Activated CD4-positive, CD25-positive, alpha-beta regulatory T cell (primary cell): Measurements from ENCODE around the gene GTPBP4.

Source experiments
- DNase-seq, 4 experiments: peaks; one replicate each; lab custom pipeline; 2025; lab: John Stamatoyannopoulos, UW

Gene GTPBP4

DNA sequence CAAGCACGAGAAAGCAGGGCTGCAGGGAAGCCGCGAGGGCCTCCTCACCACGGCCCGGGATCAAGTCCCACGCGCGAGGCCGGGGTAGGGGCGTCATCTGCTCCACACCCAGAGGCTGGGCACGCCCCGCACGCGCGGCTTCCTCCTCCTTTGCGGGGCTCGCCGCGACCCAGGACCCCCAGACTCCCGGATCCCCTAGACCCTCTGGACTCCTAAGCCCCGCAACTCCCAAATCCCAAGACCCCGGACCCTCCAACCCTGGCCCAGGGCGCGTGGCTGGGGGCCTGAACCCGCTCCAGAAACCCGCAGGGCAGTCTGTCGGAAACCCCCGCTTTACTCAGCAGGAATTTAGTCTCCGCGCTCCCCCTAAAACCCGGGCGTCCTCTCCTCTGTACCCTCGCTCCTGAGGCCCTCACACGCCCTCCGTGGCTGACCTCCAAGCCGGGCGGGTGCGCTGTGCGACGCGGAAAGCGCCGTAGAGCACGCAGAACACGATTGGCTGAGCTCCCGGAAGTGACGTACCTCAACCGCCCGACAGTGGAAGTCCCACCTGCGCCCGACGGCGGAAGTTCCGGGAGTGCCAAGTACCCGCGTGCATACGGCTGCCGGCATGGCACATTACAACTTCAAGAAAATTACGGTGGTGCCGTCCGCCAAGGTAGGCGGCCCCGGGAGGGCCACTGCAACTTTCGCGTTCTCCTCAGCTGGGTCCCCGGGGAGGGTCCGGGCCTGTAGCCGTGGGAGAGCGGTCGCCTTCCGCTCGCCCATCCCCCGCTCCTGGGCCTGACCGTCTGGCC lies at the start of gene GTPBP4:
TSS of gene GTPBP4 (plus strand) at position 565 of the 797 bp plus-strand sequence. CDS start at position 611, 46 bp downstream.
- DNase-seq: peak; percentile 89 to 97 (median 93)

DNA sequence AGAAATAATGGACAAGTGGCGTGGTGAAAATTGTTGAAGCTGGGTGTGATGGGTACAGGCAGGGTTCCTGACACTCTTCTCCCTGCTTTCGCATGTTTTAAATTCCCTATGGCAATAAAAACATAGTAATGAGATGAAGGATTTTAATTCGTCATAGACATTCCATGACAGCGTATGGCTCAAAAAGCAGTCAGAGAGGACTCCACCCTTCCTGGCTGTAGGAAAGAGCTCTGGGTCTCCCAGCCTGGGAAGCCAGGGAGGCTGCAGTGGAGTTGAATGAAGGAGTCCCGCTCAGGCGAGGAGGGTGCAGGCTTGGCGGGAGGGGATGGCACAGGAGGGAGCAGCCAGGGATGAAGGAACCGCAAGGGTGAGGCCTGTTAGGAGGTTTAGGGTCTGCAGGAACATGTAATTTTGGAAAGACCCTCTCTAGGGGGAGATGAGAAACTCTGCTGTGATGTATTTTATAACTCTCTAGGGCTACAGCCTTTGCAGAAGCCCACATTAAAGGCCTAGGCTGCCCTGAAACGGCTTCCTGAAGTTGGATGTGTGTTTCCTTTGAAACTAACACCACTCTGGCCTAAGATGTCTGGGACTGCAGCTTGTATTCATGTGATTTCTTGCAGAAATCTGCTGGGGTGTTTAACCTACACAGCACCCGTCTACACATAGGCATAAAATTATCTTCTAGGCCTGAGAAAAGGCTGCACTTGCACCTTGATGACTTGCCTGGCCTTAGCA lies 49.1 kb upstream of the GTPBP4 start:
- no peak for DNase-seq

DNA sequence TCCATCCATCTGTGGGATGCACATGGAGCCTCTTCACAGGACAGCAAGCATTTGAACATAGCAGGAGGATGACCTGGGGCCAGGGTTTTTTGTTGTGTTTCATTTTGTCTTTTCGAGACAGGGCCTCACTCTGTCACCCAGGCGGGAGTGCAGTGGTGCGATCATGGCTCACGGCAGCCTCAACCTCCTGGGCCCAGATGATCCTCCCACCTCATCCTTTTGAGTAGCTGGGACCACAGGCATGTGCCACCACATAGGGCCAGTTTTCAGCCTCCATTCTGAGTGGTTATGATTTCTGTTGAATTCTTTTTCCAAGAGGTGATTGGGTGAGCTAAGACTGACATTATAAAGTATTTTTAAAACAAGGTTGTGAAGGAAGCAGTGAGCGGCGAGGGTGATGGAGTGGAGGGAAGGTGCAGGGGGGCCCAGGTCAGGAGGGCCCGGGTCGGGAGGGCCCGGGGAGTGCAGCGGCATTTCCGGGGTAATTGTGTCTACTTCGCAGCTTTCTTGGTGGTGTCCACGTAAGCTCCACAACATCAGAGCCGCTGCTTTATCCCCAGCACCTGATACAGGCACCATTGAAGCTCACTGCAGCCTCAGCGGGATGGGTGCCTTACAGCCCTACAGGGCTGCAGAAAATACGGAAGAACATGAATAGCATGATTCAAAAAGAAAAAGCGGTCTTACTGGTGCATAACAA lies 44.8 kb upstream of the GTPBP4 start:
- no peak for DNase-seq

DNA sequence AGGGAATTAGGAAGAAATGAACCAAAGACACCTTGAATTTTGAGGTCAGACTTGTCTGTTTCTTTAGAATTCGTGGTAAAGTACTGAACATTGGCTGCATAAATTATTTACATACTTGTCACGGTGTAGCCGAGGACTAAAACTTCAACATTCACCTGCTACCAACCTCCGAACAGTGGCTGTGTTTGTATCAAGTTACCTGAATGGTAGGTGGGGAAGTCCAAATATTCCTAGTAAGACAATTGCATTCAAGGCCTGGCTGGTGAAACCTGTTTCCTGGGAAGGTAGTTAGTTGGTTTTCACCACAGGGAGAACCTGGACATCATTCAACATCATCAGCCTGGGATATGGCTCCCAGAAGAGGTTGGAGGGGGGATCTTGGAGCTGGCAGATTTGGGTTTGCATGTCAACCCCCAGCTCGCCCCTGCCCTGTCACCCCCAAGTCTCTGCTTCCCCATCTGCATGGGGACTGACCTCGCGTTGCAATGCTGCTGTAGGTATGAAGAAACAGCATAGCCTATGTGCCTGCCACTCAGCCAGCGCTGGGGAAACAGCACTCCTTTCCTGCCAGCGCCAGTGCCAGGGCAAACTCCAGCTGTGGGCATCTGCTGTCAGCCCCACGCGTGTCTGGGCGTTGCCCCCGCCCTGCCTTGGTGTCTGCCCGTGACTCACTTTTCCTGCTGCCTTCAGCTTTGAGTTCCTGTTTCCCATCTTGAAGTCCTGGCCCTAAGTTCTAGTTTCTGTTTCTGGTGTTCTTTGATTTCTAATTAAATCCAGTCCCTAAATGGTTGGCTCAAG lies 44.0 kb upstream of the GTPBP4 start:
- no peak for DNase-seq

- DNase-seq: no peak
Observed at GRCh38 chr10:945778-946177, 42.5 kb upstream of the GTPBP4 start.

DNA sequence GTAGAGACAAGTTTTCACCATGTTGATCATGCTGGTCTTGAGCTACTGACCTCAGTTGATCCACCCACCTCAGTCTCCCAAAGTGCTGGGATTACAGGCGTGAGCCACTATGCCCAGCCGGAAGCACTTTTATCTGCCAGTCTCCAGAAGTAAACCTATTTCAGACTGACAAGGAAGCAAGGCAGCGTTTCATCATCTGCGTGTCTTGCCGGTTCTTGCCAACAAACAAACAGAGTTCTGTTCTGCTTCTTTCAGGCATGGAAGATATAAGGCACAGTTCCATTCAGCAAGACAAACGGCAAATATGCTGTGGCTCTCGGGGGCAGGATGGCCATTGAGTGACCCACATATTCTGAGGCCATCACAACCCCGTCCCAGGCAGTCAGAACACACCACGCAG lies 41.2 kb upstream of the GTPBP4 start:
- no peak for DNase-seq

DNA sequence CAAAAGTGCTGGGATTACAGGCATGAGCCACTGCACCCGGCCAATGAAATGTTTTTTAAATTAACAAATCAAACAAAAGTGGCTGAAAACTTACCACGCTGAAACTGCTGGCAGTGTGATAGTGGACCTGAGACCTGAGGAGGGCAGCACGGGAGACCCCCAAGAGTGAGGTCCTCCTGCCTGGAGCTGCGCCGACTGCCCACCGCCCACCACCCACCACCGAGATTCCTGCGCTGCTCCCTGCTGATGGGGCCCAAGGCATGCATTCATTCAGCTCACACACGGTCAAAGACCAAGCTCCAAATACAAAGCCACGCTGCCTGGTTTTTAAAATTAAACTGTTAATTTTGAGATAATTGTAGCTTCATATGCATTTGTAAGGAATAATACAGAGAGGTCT lies 40.4 kb upstream of the GTPBP4 start:
- no peak for DNase-seq

DNA sequence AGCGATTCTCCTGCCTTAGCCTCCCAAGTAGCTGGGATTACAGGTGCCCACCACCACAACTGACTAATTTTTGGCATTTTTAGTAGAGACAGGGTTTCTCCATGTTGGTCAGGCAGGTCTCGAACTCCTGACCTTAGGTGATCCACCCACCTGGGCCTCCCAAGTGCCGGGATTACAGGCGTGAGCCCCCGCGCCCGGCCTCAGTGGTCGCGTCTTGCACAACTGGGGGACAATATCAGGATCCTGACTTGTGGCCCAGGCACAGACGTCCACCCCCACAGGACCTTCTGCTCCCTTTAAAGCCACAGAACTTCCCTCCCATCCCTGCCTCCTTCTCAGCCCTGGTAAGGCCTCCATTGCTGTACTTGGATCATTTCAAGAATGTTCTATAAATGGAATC lies 39.9 kb upstream of the GTPBP4 start:
- DNase-seq: no peak

- no peak for DNase-seq
Observed at GRCh38 chr10:949446-949845, 38.8 kb upstream of the GTPBP4 start.

- no peak for DNase-seq
Observed at GRCh38 chr10:953836-954235, 34.4 kb upstream of the GTPBP4 start.

- no peak for DNase-seq
Observed at GRCh38 chr10:954396-954795, 33.8 kb upstream of the GTPBP4 start.

GRCh38 chr10:955127-955819 lies 33.0 kb upstream of the GTPBP4 start:
- no peak for DNase-seq

- no peak for DNase-seq
Observed at GRCh38 chr10:955820-956217, 32.4 kb upstream of the GTPBP4 start.

- DNase-seq: no peak
Observed at GRCh38 chr10:958106-958505, 30.1 kb upstream of the GTPBP4 start.

DNA sequence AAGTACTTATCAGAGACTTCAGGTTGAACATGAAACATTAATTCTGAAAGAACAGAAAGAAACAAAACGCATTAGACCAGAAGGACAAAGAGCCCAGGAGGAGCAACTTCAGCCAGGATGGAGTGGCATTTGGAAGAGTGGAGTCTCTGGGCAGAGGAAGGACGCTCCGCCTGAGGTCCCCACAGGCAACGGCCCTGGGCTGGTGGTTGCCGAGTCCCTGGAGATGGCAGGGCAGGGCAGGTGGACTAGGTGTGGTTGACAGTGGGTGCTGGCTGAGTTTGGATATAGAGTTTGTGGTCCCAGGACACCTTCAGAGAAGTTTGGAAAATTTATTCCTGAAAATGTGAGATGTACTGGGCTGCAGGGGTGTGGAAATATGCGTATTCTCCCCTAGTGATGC lies 29.4 kb upstream of the GTPBP4 start:
- DNase-seq: no peak

GRCh38 chr10:962342-962741 lies 25.9 kb upstream of the GTPBP4 start:
- DNase-seq: no peak

DNA sequence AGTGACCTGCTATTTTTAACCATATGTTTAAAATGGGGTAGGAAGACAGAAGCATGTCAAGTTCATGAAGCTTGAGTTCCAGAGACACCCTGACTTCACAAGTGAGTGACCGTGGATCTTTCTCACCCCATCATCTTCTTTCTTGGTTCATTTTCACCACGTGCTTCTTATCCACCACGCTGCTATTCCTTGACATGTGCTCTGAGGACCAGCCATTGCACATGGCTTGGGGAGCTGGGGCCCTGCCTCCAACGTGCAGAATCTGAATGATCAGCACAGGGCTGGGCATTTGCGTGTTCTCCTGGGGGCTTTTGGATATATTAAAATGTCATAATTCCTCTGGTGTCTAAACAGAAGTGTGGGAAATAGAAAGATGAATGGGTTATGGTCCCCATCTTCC lies 25.0 kb upstream of the GTPBP4 start:
- DNase-seq: no peak

DNA sequence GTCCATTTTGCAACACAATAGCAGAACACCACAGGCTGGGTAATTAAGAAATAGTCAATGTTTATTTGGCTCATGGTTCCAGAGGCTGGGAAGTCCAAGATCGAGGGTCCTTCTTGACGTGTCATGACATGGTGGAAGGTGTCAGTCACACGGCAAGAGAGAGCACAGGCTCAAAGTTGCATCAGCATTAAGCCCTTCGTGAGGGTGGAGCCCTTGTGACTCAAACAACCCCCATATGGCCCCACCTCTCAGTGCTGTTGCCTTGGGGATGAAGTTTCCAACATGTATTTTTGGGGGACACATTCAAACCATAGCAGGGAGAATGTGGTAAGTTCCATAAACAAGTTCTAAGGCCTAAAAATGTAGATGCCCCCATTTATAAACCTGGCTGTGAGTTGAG lies 24.6 kb upstream of the GTPBP4 start:
- DNase-seq: no peak

DNA sequence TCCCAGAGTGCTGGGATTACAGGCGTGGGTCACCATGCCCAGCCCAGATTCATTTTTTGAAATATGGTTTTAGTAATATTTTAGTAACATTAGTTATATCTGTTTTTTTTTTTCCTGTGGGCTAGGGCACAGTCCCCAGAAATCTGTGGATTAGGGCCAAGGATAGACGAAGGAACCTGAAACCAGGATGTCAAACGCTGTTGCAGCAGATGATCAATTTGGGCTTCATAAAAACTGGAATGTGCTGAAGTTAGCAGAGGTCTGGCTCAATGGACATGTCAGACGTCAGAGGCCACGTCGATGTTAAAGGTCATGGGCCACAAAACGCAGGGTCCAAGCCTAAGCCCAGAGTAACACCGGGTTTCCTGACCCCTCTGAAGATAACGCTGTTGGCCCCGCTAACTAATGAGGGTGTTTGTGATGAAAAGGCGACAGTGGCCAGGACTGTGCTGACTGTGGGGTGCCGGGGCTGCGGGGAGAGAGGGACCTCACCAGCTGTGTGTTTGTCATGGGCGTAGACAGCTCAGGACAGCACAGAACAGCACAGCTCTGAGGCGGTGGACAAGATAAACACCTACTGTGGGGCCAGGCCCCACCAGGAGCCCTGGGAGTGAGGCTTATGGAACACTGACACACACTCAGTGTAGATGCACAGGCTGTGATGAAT lies 23.8 kb upstream of the GTPBP4 start:
- no peak for DNase-seq

DNA sequence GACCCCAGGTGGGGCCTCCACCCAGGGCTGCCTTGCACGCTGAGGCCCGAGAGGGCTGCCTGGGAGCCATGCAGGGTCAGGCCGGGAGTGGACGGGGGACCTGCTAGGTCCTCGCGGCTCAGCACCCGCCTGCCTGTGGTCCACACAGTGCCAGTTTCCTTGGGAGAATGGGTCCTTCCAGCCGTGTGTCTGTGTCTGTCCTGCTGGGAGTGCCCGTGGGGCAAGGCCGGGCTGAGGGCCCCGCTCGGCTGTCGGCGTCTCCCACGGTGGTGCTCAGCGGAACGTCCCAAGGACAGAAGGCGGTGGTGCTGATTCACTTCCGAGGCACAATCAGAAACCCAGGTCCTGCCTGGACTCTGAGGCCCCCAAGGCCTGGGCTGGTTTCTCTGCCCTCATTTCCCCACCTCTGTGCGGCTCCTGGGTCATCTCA lies 23.2 kb upstream of the GTPBP4 start:
- DNase-seq: no peak
